Measurements from ENCODE around the gene LRRC61. TPM values are rescaled to one million over a fixed set of nuclear protein-coding genes. Genes with fewer than 3 reads are reported as not detected.

The LRRC61 gene
- total and polyA plus RNA-seq, 7 donors, result 4.4 to 18.6 (median 10.8) TPM

DNA sequence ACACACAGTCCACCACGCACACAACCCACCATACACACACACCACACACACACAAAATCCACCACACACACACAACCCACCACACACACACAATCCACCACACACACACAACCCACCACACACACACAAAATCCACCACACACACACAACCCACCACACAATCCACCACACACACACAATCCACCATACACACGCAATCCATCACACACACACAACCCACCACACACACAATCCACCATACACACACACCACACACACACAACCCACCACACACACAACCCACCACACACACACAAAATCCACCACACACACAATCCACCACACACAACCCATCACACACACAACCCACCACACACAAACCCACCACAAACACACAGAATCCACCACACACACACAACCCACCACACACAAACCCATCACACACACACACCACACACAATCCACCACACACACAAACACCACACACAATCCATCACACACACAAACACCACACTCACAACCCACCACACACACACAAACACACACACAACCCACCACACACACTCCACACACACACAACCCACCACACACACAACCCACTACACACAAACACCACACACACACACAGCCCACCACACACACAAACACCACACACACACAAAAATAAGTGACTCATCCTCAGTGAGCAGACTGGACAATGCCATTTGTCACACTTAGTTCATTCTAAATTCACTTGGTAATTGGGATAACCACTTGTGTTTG is 36.6 kb downstream of the LRRC61 start:
- no peaks in the 10 kb centered on the region for H3K27me3 ChIP-seq
- peaks cover 0 to 53% (median 19%) of the 10 kb centered on the region in 4 donors for H3K4me1 ChIP-seq
- intact Hi-C loops (cut with DNase I), result no loop called here
- H3K36me3 ChIP-seq, result no peaks in the 10 kb centered on the region
- H3K9me3 ChIP-seq, result no peaks in the 10 kb centered on the region
- H3K27ac ChIP-seq, result no peak overlapping the region
- WGBS, 2 donors, result 98 to 100% methylated on average over 2 of the region's 2 CpGs
- TF ChIP-seq EP300 (IDR thresholded peaks at IDR 0.05) (no peak), POLR2A (IDR thresholded peaks at IDR 0.05) (no peak), POLR2AphosphoS5 (IDR thresholded peaks at IDR 0.05) (no peak)
- TF ChIP-seq, protein P1, sequence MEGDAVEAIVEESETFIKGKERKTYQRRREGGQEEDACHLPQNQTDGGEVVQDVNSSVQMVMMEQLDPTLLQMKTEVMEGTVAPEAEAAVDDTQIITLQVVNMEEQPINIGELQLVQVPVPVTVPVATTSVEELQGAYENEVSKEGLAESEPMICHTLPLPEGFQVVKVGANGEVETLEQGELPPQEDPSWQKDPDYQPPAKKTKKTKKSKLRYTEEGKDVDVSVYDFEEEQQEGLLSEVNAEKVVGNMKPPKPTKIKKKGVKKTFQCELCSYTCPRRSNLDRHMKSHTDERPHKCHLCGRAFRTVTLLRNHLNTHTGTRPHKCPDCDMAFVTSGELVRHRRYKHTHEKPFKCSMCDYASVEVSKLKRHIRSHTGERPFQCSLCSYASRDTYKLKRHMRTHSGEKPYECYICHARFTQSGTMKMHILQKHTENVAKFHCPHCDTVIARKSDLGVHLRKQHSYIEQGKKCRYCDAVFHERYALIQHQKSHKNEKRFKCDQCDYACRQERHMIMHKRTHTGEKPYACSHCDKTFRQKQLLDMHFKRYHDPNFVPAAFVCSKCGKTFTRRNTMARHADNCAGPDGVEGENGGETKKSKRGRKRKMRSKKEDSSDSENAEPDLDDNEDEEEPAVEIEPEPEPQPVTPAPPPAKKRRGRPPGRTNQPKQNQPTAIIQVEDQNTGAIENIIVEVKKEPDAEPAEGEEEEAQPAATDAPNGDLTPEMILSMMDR (IDR thresholded peaks at IDR 0.05), result no peak
- H3K4me3 ChIP-seq, result no peak overlapping the region
- peak; percentile 13 for DNase-seq

DNA sequence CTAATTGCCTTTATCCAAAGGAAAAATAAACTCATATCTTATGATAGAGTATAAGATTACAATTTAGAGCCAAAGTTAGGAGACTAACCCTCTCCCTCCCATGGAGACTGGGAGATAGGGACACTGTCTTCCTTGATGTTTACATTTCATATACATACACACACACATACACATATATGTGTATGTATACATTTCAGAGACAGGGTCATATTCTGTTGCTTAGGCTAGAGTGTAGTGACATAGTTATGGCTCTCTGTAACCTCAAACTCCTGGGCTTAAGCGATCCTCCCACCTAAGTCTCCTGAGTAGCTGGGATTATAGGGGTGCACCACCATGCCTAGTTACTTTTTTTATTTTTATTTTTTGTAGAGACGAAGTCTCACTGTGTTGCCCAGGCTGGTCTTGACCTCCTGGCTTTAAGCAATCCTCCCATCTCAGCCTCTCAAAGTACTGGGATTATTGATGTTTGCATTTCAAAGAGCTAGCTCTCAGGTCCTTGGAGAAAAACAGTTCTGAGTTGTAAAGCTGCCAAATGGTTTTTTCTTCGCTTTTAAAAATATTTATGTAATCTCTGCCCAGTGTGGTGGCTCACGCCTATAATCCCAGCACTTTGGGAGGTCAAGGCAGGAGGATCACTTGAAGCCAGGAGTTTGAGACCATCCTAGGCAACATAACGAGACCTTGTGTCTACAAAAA is 37.4 kb downstream of the LRRC61 start:
- TF ChIP-seq POLR2AphosphoS5 (IDR thresholded peaks at IDR 0.05), result no peak
- TF ChIP-seq POLR2A (IDR thresholded peaks at IDR 0.05), result no peak
- TF ChIP-seq EP300 (IDR thresholded peaks at IDR 0.05), result no peak
- TF ChIP-seq, protein P1 (IDR thresholded peaks at IDR 0.05), result no peak
- intact Hi-C loops (cut with DNase I), result no loop called here
- peak; percentile 10 for DNase-seq
- Histone ChIP-seq H3K9me3 (no peaks in the 10 kb centered on the region), H3K36me3 (no peaks in the 10 kb centered on the region), H3K4me1 (peaks cover 0 to 46% (median 14%) of the 10 kb centered on the region in 4 donors), H3K4me3 (no peak overlapping the region), H3K27me3 (no peaks in the 10 kb centered on the region), H3K27ac (no peak overlapping the region)
- WGBS, 2 donors, result 75 to 87% methylated on average over 5 of the region's 5 CpGs

- intact Hi-C loops (cut with DNase I), result no loop called here
- Histone ChIP-seq H3K4me3 (no peak overlapping the region), H3K9me3 (no peaks in the 10 kb centered on the region), H3K27ac (peak overlapping the region in 3 of 4 donors; percentile 50 to 61 (median 54)), H3K27me3 (no peaks in the 10 kb centered on the region), H3K36me3 (no peaks in the 10 kb centered on the region), H3K4me1 (peaks cover 0 to 38% (median 11%) of the 10 kb centered on the region in 4 donors)
- 81 to 90% methylated on average over 7 of the region's 7 CpGs for WGBS, 2 donors
- TF ChIP-seq EP300 (IDR thresholded peaks at IDR 0.05) (no peak), POLR2AphosphoS5 (IDR thresholded peaks at IDR 0.05) (no peak), POLR2A (IDR thresholded peaks at IDR 0.05) (no peak)
- TF ChIP-seq, protein P1 (IDR thresholded peaks at IDR 0.05), result no peak
- peak; percentile 44 for DNase-seq
Observed at GRCh38 chr7:150361402-150361801, 38.2 kb downstream of the LRRC61 start.

DNA sequence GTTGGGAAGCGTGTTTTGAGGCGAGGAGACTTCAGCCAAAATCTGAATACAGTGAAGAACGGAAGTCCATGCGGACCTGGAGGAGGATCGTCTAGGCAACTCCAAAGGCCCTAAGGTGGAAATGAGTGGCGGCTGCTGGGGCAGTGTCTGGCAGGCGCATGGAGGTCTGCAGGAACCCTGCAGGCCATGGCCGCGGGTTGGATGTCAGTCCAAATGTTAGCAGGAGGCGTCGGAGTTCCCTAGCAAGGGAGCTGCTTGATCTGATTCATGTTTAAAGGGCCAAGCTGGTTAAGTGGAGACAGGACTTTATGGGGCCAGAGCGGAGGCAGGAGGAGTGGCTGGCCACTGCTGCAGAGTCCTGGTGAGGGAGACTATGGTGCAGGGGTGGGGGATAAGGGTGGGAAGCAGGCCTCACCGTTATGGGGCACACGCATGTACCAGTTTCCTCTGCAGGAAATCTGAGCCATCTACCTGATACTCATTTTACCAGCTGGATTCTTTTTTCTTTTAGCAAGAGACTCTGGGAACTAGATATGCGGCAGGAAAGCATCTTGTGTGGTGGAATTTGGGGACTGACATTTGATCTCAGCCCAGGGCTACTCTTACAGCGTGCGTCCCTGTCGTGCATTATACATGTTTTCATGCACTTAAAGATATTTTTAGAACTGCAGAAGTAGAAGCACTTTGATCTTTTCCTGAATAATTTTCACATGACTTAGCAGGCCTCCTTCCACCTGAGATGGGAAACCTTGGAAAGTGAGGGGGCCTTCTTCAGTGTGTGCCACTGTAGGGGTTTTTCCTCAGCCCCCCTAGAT is 38.9 kb downstream of the LRRC61 start:
- 78 to 91% methylated on average over 18 of the region's 18 CpGs for WGBS, 2 donors
- Histone ChIP-seq H3K4me1 (peaks cover 0 to 32% (median 11%) of the 10 kb centered on the region in 4 donors), H3K36me3 (no peaks in the 10 kb centered on the region), H3K4me3 (no peak overlapping the region), H3K27ac (peak overlapping the region in 3 of 4 donors; percentile 50 to 61 (median 54)), H3K9me3 (no peaks in the 10 kb centered on the region), H3K27me3 (no peaks in the 10 kb centered on the region)
- TF ChIP-seq, protein P1 (IDR thresholded peaks at IDR 0.05), result no peak
- TF ChIP-seq POLR2AphosphoS5 (IDR thresholded peaks at IDR 0.05) (no peak), EP300 (IDR thresholded peaks at IDR 0.05) (no peak), POLR2A (IDR thresholded peaks at IDR 0.05) (no peak)
- DNase-seq, result peak; percentile 58
- intact Hi-C loops (cut with DNase I), result no loop called here

Data from sigmoid colon (tissue), 7 donors.